ENCODE results near the gene CCS. TPM values are rescaled to one million over a fixed set of nuclear protein-coding genes. Genes with fewer than 3 reads are reported as not detected.

CCS gene
- total and polyA plus RNA-seq, 2 donors (not counting 1 experiment from before 2014, with no cell fraction given) = 22.5 to 42.4 TPM

GRCh38 chr11:66546966-66547661 is 45.9 kb upstream of the CCS start:
- no peak for TF ChIP-seq EZH2 (IDR thresholded peaks at IDR 0.05; ENCODE audit: low read length, missing control alignments)
- TF ChIP-seq, protein P1, sequence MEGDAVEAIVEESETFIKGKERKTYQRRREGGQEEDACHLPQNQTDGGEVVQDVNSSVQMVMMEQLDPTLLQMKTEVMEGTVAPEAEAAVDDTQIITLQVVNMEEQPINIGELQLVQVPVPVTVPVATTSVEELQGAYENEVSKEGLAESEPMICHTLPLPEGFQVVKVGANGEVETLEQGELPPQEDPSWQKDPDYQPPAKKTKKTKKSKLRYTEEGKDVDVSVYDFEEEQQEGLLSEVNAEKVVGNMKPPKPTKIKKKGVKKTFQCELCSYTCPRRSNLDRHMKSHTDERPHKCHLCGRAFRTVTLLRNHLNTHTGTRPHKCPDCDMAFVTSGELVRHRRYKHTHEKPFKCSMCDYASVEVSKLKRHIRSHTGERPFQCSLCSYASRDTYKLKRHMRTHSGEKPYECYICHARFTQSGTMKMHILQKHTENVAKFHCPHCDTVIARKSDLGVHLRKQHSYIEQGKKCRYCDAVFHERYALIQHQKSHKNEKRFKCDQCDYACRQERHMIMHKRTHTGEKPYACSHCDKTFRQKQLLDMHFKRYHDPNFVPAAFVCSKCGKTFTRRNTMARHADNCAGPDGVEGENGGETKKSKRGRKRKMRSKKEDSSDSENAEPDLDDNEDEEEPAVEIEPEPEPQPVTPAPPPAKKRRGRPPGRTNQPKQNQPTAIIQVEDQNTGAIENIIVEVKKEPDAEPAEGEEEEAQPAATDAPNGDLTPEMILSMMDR (conservative IDR thresholded peaks at IDR 0.05 in 1 of 2, IDR thresholded peaks at IDR 0.05 in 1 of 2; ENCODE audit: low read depth in 1 of 2, low read length in 2 of 2) = no peak
- H3K4me1 ChIP-seq (ENCODE audit: control insufficient read depth, extremely low read depth, insufficient read depth, low read length) = peaks cover 7% of the 10 kb centered on the region
- DNase-seq (ENCODE audit: low read depth in 2 of 2) = no peak
- no peak overlapping the region for H2AFZ ChIP-seq (ENCODE audit: low read length)
- H3K4me2 ChIP-seq (ENCODE audit: extremely low read depth, insufficient read depth, low read length) = peak overlapping the region; percentile 83
- H3K79me2 ChIP-seq (ENCODE audit: control insufficient read depth, insufficient read depth, low read length) = no peaks in the 10 kb centered on the region
- H3K36me3 ChIP-seq (ENCODE audit: control insufficient read depth, insufficient read depth, low read length) = peaks cover 4% of the 10 kb centered on the region
- H3K9me3 ChIP-seq (ENCODE audit: control insufficient read depth, insufficient read depth, low read depth, low read length) = no peaks in the 10 kb centered on the region
- H3K27ac ChIP-seq (ENCODE audit: insufficient read depth, low read length) = no peak overlapping the region
- no peak overlapping the region for H3K4me3 ChIP-seq (replicated peaks in 1 of 4; ENCODE audit: control extremely low read depth in 1 of 4, insufficient read depth in 1 of 4, low read depth in 3 of 4, low read length in 4 of 4)
- no peaks in the 10 kb centered on the region for H4K20me1 ChIP-seq (ENCODE audit: control insufficient read depth, extremely low read depth, insufficient read depth, low read length)
- no peak overlapping the region for H3K9ac ChIP-seq (ENCODE audit: insufficient read depth, low read length)
- H3K27me3 ChIP-seq (ENCODE audit: control insufficient read depth, insufficient read depth, low read length) = peaks cover 19% of the 10 kb centered on the region

- H3K4me2 ChIP-seq (ENCODE audit: extremely low read depth, insufficient read depth, low read length) = no peak overlapping the region
- H3K36me3 ChIP-seq (ENCODE audit: control insufficient read depth, insufficient read depth, low read length) = peaks cover 1% of the 10 kb centered on the region
- no peak overlapping the region for H3K4me3 ChIP-seq (replicated peaks in 1 of 4; ENCODE audit: control extremely low read depth in 1 of 4, insufficient read depth in 1 of 4, low read depth in 3 of 4, low read length in 4 of 4)
- peaks cover 19% of the 10 kb centered on the region for H3K27me3 ChIP-seq (ENCODE audit: control insufficient read depth, insufficient read depth, low read length)
- H3K9ac ChIP-seq (ENCODE audit: insufficient read depth, low read length) = no peak overlapping the region
- H3K4me1 ChIP-seq (ENCODE audit: control insufficient read depth, extremely low read depth, insufficient read depth, low read length) = peaks cover 1% of the 10 kb centered on the region
- H3K79me2 ChIP-seq (ENCODE audit: control insufficient read depth, insufficient read depth, low read length) = no peaks in the 10 kb centered on the region
- DNase-seq (ENCODE audit: low read depth in 2 of 2) = no peak
- TF ChIP-seq, protein P1 (conservative IDR thresholded peaks at IDR 0.05 in 1 of 2, IDR thresholded peaks at IDR 0.05 in 1 of 2; ENCODE audit: low read depth in 1 of 2, low read length in 2 of 2) = no peak
- TF ChIP-seq EZH2 (IDR thresholded peaks at IDR 0.05; ENCODE audit: low read length, missing control alignments) = no peak
- no peaks in the 10 kb centered on the region for H4K20me1 ChIP-seq (ENCODE audit: control insufficient read depth, extremely low read depth, insufficient read depth, low read length)
- H2AFZ ChIP-seq (ENCODE audit: low read length) = no peak overlapping the region
- H3K9me3 ChIP-seq (ENCODE audit: control insufficient read depth, insufficient read depth, low read depth, low read length) = no peaks in the 10 kb centered on the region
- H3K27ac ChIP-seq (ENCODE audit: insufficient read depth, low read length) = no peak overlapping the region
Observed at GRCh38 chr11:66547662-66548009, 45.3 kb upstream of the CCS start.

- no peak overlapping the region for H3K4me2 ChIP-seq (ENCODE audit: extremely low read depth, insufficient read depth, low read length)
- DNase-seq (ENCODE audit: low read depth in 2 of 2) = no peak
- H3K27me3 ChIP-seq (ENCODE audit: control insufficient read depth, insufficient read depth, low read length) = peaks cover 19% of the 10 kb centered on the region
- H3K4me1 ChIP-seq (ENCODE audit: control insufficient read depth, extremely low read depth, insufficient read depth, low read length) = no peaks in the 10 kb centered on the region
- no peaks in the 10 kb centered on the region for H4K20me1 ChIP-seq (ENCODE audit: control insufficient read depth, extremely low read depth, insufficient read depth, low read length)
- H3K4me3 ChIP-seq (replicated peaks in 1 of 4; ENCODE audit: control extremely low read depth in 1 of 4, insufficient read depth in 1 of 4, low read depth in 3 of 4, low read length in 4 of 4) = no peak overlapping the region
- H3K79me2 ChIP-seq (ENCODE audit: control insufficient read depth, insufficient read depth, low read length) = no peaks in the 10 kb centered on the region
- H2AFZ ChIP-seq (ENCODE audit: low read length) = no peak overlapping the region
- no peak overlapping the region for H3K9ac ChIP-seq (ENCODE audit: insufficient read depth, low read length)
- H3K27ac ChIP-seq (ENCODE audit: insufficient read depth, low read length) = no peak overlapping the region
- H3K36me3 ChIP-seq (ENCODE audit: control insufficient read depth, insufficient read depth, low read length) = peaks cover 1% of the 10 kb centered on the region
- H3K9me3 ChIP-seq (ENCODE audit: control insufficient read depth, insufficient read depth, low read depth, low read length) = no peaks in the 10 kb centered on the region
- TF ChIP-seq, protein P1 (conservative IDR thresholded peaks at IDR 0.05 in 1 of 2, IDR thresholded peaks at IDR 0.05 in 1 of 2; ENCODE audit: low read depth in 1 of 2, low read length in 2 of 2) = no peak
- TF ChIP-seq EZH2 (IDR thresholded peaks at IDR 0.05; ENCODE audit: low read length, missing control alignments) = no peak
Observed at GRCh38 chr11:66548041-66548440, 44.9 kb upstream of the CCS start.
